Subcutaneous adipose tissue (tissue), 4 donors: ENCODE measurements around the gene GPHN. TPM values are rescaled to one million over a fixed set of nuclear protein-coding genes. Genes with fewer than 3 reads are reported as not detected.

ENCODE experiments used
- total RNA-seq, 4 donors: library from RNA; depleted of rRNA; stranded (reverse); fragments of >200 nt; gene quantifications; one replicate each; pipeline ENCODE4 v1.1.0, GENCODE V29; 2016
- TF ChIP-seq, protein P1 (sequence below): fragments of 450-650 bp; IDR thresholded peaks from one replicate; pipeline ENCODE4 v1.5.1; 2016; ENCODE audit warnings: low read depth, mild to moderate bottlenecking, control low read depth, antibody characterized with exemption, moderate library complexity

Gene GPHN
- total RNA-seq, 4 donors from 2014 or later: 18.0 to 38.2 (median 20.5) TPM

DNA sequence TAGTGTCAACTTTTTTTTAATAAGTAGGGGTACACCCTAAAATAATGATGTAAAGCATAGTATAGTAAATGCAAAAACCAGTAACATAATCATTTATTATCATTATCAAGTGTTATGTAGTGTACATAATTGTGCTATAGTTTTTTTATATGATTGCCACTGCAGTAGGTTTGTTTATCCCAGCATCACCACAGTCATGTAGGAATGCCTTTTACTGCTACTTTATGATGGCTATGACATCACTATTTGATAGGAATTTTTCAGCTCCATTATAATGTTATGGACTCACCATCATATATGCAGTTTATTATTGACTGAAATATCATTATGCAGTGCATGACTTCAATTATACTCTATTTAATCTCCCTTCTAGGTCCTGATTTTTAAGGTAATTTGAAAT, 121.6 kb downstream of the GPHN start:
- TF ChIP-seq, protein P1, sequence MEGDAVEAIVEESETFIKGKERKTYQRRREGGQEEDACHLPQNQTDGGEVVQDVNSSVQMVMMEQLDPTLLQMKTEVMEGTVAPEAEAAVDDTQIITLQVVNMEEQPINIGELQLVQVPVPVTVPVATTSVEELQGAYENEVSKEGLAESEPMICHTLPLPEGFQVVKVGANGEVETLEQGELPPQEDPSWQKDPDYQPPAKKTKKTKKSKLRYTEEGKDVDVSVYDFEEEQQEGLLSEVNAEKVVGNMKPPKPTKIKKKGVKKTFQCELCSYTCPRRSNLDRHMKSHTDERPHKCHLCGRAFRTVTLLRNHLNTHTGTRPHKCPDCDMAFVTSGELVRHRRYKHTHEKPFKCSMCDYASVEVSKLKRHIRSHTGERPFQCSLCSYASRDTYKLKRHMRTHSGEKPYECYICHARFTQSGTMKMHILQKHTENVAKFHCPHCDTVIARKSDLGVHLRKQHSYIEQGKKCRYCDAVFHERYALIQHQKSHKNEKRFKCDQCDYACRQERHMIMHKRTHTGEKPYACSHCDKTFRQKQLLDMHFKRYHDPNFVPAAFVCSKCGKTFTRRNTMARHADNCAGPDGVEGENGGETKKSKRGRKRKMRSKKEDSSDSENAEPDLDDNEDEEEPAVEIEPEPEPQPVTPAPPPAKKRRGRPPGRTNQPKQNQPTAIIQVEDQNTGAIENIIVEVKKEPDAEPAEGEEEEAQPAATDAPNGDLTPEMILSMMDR: no peak

DNA sequence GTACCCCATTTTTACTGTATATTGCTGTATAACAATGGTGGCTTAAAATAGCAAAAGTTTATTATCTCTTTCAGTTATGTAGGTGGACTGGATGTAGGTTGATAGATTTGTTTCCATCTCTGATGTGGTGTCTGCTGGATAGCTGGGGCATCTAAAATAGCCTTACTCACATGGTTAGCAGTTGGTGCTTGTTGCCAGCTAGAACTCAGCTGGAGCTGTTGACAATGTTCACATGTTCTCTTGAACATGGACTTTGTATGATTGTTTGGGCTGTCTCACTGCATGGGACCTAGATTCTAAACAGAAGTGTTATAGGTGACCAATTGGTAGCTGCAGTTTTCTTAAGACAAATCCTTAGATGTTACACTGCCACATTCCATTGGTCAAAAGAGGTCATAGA, 126.9 kb downstream of the GPHN start:
- TF ChIP-seq, protein P1: no peak

DNA sequence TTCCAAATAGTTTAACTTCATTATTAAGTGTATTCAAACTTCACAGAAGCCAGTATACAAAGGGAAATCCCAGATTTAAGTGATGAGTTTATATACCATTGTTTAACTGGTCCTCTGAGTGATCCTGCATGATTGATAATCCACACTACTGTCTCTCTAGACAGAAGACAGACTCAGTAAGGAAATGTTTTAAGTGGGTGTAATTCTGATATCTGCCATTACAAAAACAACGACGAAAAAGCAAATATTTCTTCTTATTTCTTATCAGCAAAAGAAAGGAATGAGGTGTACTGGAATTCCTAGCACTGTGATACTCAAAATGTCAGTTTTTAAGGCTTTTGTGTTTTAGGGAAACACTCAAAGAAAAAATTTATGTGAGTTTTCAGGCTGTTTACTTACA, 127.5 kb downstream of the GPHN start:
- TF ChIP-seq, protein P1: no peak

DNA sequence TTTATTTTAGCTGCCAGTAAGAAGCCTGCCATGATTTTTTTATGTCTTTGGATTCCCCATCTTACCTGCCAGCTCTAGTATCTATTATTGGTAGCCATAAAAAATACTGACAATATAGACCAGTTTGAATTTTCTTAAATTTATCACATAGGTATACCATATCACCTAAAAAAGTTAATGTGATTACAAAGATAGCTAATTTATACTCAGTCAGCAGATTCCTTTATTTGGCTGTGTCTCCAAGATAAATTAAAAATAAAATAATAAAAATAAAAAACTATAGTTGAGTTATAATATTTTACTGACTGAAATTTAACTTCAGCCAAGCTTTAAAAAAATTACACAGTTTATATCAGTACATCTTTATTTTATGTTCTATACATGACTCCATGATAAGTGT, 128.3 kb downstream of the GPHN start:
- TF ChIP-seq, protein P1: no peak

DNA sequence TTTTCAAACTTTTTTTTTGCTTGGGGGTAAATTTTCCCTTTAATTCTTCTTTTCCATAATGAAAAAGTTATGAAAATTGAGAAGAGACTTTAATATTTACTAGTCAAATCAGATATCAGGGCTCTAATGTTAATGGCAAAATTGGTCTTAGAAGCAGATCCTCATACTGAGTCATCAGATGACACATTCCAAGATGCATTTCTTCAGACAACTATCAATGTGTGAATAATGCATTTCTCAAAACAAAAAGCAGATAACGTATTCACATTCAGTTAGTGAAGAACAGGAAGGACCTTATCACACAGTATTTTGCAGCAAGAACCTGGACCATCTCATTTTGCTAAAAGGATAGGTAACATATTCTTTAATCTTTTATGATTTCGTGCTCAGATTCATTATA, 130.7 kb downstream of the GPHN start:
- TF ChIP-seq, protein P1: no peak

DNA sequence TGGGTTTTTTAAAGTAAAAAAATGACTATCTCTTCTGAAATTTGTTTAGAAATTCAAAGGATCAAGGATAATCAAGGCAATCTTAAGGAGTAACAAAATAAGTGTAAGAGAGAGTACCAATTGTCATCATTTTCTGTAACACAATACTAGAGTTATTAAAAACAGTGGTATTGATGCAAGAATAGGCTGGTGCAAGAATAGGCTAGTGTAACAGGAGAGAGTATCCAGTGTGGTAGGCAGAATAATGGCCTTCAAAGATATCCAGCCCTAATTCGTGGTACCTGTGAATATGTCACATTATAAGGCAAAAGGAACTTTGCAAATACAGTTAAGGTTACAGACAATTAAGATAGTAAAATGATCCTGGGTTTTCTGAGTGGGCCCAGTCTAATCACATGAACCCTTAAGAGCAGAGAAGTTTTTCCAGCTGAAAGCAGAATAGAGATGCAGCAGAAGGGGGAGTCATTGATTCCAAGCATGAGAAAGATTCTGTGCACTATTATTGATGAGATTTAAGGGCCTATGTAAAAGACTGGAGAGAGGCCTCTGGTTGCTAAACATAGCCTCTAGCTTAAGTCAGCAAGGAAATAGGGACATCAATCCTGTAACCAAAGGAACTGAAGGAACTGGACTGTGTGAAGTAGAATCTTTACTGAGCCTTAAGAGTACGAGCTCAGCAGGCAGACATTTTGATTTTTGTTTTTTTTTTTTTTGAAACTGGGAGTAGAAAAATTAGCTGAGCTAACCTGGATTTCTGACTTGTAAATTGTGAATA, 134.1 kb downstream of the GPHN start:
- TF ChIP-seq, protein P1: no peak

DNA sequence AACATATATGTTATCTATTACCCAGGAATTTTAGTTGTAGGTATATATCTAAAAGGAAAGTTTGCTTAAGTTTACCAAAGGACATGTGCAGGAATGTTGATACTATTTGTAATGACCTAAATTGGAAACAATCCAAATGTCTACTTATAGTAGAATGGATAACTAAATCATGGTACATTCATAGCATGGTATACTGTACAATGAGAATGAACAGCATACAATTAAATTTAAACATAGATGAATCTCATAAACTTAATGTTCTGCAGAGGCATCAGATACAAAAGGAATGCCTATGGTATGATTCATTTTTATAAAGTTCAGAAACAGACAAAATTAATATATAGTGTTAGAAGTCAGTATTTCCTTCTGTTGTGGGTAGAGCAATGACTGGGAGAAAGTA, 135.4 kb downstream of the GPHN start:
- TF ChIP-seq, protein P1: no peak
